Mesenchymal stem cell (in vitro differentiated cells and primary cell): Measurements from ENCODE around the gene CNGA2.

ENCODE experiments used
- DNase-seq: peaks from one replicate; pipeline ENCODE4 v3.0.0-alpha.2; 2013
- H2AFZ ChIP-seq: one replicate; pipeline ENCODE4 v1.6.1; 2013; ENCODE audit warnings: low read depth, mild to moderate bottlenecking, control low read depth, inconsistent platforms, low read length, moderate library complexity
- H2AK5ac ChIP-seq: 2 replicates; pipeline ENCODE4 v1.6.1; 2013; ENCODE audit warnings: low read length, moderate library complexity, mild to moderate bottlenecking, inconsistent platforms; ENCODE audit not compliant: severe bottlenecking
- H2BK120ac ChIP-seq: one replicate; pipeline ENCODE4 v1.6.1; 2013; ENCODE audit warnings: low read depth, mild to moderate bottlenecking, inconsistent platforms, low read length, moderate library complexity
- H2BK12ac ChIP-seq, 2 experiments: one replicate each; pipeline ENCODE4 v1.6.1; 2013; ENCODE audit warnings: inconsistent platforms in 2 of 2, low read length in 2 of 2, mild to moderate bottlenecking in 2 of 2, moderate library complexity in 2 of 2, control low read depth in 1 of 2
- H2BK15ac ChIP-seq: one replicate; pipeline ENCODE4 v1.6.1; 2013; ENCODE audit warnings: mild to moderate bottlenecking, low read depth, inconsistent platforms; ENCODE audit not compliant: poor library complexity, severe bottlenecking
- H2BK5ac ChIP-seq: 2 replicates; pipeline ENCODE4 v1.6.1; 2013; ENCODE audit warnings: low read depth, mild to moderate bottlenecking, low read length, control low read depth, inconsistent platforms; ENCODE audit not compliant: poor library complexity, severe bottlenecking
- H3K14ac ChIP-seq, 2 experiments: one replicate each; pipeline ENCODE4 v1.6.1; 2013; ENCODE audit warnings: inconsistent platforms in 2 of 2, low read length in 2 of 2, control low read depth in 1 of 2, mild to moderate bottlenecking in 1 of 2, moderate library complexity in 1 of 2
- H3K18ac ChIP-seq, 2 experiments: one replicate each; pipeline ENCODE4 v1.6.1; 2013; ENCODE audit warnings: inconsistent platforms in 2 of 2, low read length in 2 of 2, control low read depth in 1 of 2, low read depth in 1 of 2, mild to moderate bottlenecking in 1 of 2
- H3K23ac ChIP-seq, 2 experiments: one replicate each; pipeline ENCODE4 v1.6.1; 2013; ENCODE audit warnings: inconsistent platforms in 2 of 2, low read length in 2 of 2, mild to moderate bottlenecking in 2 of 2, moderate library complexity in 2 of 2, control low read depth in 1 of 2
- H3K27ac ChIP-seq: 2 replicates; pipeline ENCODE4 v1.5.1; 2013; ENCODE audit warnings: mild to moderate bottlenecking, moderate library complexity, low read length, control low read depth, inconsistent platforms; ENCODE audit not compliant: poor library complexity, severe bottlenecking
- H3K27me3 ChIP-seq, 2 experiments: 2 replicates each; pipeline versions ENCODE4 v1.6.1 to v1.7.0; 2013; ENCODE audit warnings: low read length in 2 of 2, mild to moderate bottlenecking in 2 of 2, moderate library complexity in 2 of 2, control low read depth in 1 of 2, inconsistent platforms in 1 of 2; ENCODE audit not compliant: control insufficient read depth in 1 of 2, insufficient read depth in 1 of 2
- H3K36me3 ChIP-seq, 2 experiments: 2 replicates each; pipeline versions ENCODE4 v1.6.1 to v1.7.0; 2013; ENCODE audit warnings: low read length in 2 of 2, control low read depth in 1 of 2, inconsistent platforms in 1 of 2, low read depth in 1 of 2, mild to moderate bottlenecking in 1 of 2; ENCODE audit not compliant: insufficient read depth in 2 of 2, control insufficient read depth in 1 of 2
- H3K4ac ChIP-seq, 2 experiments: one replicate each; pipeline ENCODE4 v1.6.1; 2013; ENCODE audit warnings: inconsistent platforms in 2 of 2, low read length in 2 of 2, mild to moderate bottlenecking in 2 of 2, moderate library complexity in 2 of 2, control low read depth in 1 of 2, low read depth in 1 of 2
- H3K4me1 ChIP-seq: 2 replicates; pipeline ENCODE4 v1.6.1; 2013; ENCODE audit warnings: low read depth, low read length, control low read depth; ENCODE audit not compliant: control insufficient read depth, insufficient read depth
- H3K4me2 ChIP-seq: 2 replicates; pipeline ENCODE4 v1.6.1; 2013; ENCODE audit warnings: low read length, mild to moderate bottlenecking, inconsistent platforms; ENCODE audit not compliant: poor library complexity, severe bottlenecking
- H3K4me3 ChIP-seq, 2 experiments: 2 replicates each; pipeline versions ENCODE4 v1.5.1 to v1.7.0; 2013; ENCODE audit warnings: low read length in 2 of 2, mild to moderate bottlenecking in 2 of 2, control low read depth in 1 of 2, low read depth in 1 of 2; ENCODE audit not compliant: insufficient read depth in 1 of 2
- H3K79me1 ChIP-seq: replicated peaks from 2 replicates; pipeline ENCODE4 v1.6.1; 2013; ENCODE audit warnings: mild to moderate bottlenecking, control low read depth, low read length, inconsistent platforms; ENCODE audit not compliant: poor library complexity, severe bottlenecking
- H3K9ac ChIP-seq: 2 replicates; pipeline ENCODE4 v1.7.0; 2013; ENCODE audit warnings: mild to moderate bottlenecking, low read length, moderate library complexity
- H3K9me3 ChIP-seq: 2 replicates; pipeline ENCODE4 v1.7.0; 2013; ENCODE audit warnings: mild to moderate bottlenecking, low read length; ENCODE audit not compliant: control insufficient read depth
- H4K8ac ChIP-seq: one replicate; pipeline ENCODE4 v1.6.1; 2013; ENCODE audit warnings: inconsistent platforms, mild to moderate bottlenecking, low read length, moderate library complexity
- H4K91ac ChIP-seq: one replicate; pipeline ENCODE4 v1.6.1; 2013; ENCODE audit warnings: mild to moderate bottlenecking, low read length, inconsistent platforms
- WGBS: methylation state at CpG from one replicate; pipeline ENCODE4 v1.1.7; 2013; ENCODE audit warnings: mixed read lengths; 5-methylcytosine and 5-hydroxymethylcytosine counted together

Gene CNGA2

DNA sequence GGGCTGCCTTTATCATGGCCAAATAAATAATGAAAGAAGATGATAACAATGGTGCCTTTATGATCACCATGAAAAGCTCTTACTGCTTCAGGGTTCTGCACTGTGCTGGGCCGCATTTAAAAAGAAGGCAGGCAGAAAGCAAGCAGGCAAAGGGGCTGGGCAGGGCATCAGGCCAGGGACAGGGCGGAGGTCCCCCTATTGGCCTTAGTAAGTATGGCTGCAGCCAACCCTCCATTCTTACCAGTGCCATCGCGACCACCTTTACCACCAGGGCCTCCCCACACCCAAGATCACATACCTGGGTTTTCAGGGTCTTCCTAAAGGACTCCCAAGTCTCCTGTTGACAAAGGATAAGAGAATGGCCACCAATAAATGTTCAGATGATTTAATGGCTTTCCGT, 38.9 kb downstream of the CNGA2 start:
- Histone ChIP-seq H3K9me3 (peaks cover 6% of the 10 kb centered on the region), H2BK15ac (no peak overlapping the region), H3K27me3 (peaks cover 0 to 72% of the 10 kb centered on the region in 2 experiments), H2AFZ (no peak overlapping the region), H3K36me3 (no peaks in the 10 kb centered on the region), H3K18ac (no peak overlapping the region), H3K27ac (no peak overlapping the region), H4K91ac (no peak overlapping the region), H3K4me3 (no peak overlapping the region), H2BK5ac (no peak overlapping the region), H2BK120ac (no peak overlapping the region), H3K9ac (no peak overlapping the region), H4K8ac (no peak overlapping the region), H3K79me1 (no peaks in the 10 kb centered on the region), H3K4me1 (no peaks in the 10 kb centered on the region), H3K23ac (no peak overlapping the region), H2AK5ac (no peak overlapping the region), H3K4ac (no peak overlapping the region), H3K4me2 (no peak overlapping the region), H3K14ac (no peak overlapping the region), H2BK12ac (no peak overlapping the region)
- no peak for DNase-seq
- WGBS, result 51% methylated on average over 5 of the region's 5 CpGs

- Histone ChIP-seq H2BK5ac (no peak overlapping the region), H2AFZ (no peak overlapping the region), H2AK5ac (no peak overlapping the region), H2BK12ac (no peak overlapping the region), H3K23ac (no peak overlapping the region), H3K9ac (no peak overlapping the region), H3K9me3 (peaks cover 5% of the 10 kb centered on the region), H4K8ac (no peak overlapping the region), H3K4me2 (no peak overlapping the region), H2BK15ac (no peak overlapping the region), H3K4me3 (no peak overlapping the region), H4K91ac (no peak overlapping the region), H3K18ac (no peak overlapping the region), H3K27me3 (peaks cover 0 to 74% of the 10 kb centered on the region in 2 experiments), H3K79me1 (no peaks in the 10 kb centered on the region), H3K4ac (no peak overlapping the region), H3K4me1 (no peaks in the 10 kb centered on the region), H3K36me3 (no peaks in the 10 kb centered on the region), H2BK120ac (no peak overlapping the region), H3K27ac (no peak overlapping the region), H3K14ac (no peak overlapping the region)
- WGBS, result 71% methylated on average over 3 of the region's 3 CpGs
- no peak for DNase-seq
These were observed 39.9 kb downstream of the CNGA2 start for GRCh38 chrX:151774421-151774820.

DNA sequence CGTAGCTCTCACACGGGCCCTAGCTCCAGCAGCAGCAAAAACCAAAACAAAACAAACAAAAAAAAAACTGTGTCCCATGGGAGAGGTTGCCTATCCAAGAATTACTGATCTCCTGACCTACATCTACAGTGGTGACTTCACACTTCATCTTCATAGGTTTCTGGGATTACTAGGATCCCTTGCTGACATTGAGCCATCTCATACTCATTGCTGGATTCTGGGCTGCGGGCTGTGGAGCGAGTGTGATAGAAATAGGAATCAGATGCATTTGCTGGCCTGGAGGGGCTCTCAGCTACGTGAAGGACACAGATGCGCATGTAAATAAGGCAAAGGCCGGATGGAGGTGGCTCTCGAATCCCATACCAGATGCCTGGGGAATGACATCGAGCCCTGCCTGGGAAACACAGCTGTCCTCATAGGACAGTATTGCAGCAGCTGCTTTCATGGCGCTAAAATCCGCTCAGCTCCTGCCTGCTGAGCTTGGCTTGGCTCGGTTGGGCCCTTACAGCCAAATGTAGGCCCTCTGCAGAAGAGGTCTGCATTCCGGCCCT, 41.7 kb downstream of the CNGA2 start:
- Histone ChIP-seq H3K4me3 (no peak overlapping the region), H3K4me1 (no peaks in the 10 kb centered on the region), H4K91ac (no peak overlapping the region), H3K27me3 (peaks cover 0 to 85% of the 10 kb centered on the region in 2 experiments), H2AFZ (no peak overlapping the region), H2BK5ac (no peak overlapping the region), H3K23ac (no peak overlapping the region), H3K18ac (no peak overlapping the region), H3K4me2 (no peak overlapping the region), H4K8ac (no peak overlapping the region), H3K9ac (no peak overlapping the region), H3K27ac (no peak overlapping the region), H2BK12ac (no peak overlapping the region), H2AK5ac (no peak overlapping the region), H2BK120ac (no peak overlapping the region), H3K79me1 (no peaks in the 10 kb centered on the region), H3K36me3 (no peaks in the 10 kb centered on the region), H3K14ac (no peak overlapping the region), H3K9me3 (no peaks in the 10 kb centered on the region), H3K4ac (no peak overlapping the region), H2BK15ac (no peak overlapping the region)
- no peak for DNase-seq
- WGBS, result 65% methylated on average over 13 of the region's 13 CpGs

GRCh38 chrX:151776936-151777335, 42.4 kb downstream of the CNGA2 start:
- Histone ChIP-seq H3K23ac (no peak overlapping the region), H2BK120ac (no peak overlapping the region), H2BK15ac (no peak overlapping the region), H3K4ac (no peak overlapping the region), H3K4me1 (no peaks in the 10 kb centered on the region), H3K79me1 (no peaks in the 10 kb centered on the region), H2AK5ac (no peak overlapping the region), H2BK5ac (no peak overlapping the region), H3K27ac (no peak overlapping the region), H3K9me3 (no peaks in the 10 kb centered on the region), H4K8ac (no peak overlapping the region), H3K9ac (no peak overlapping the region), H3K27me3 (peaks cover 0 to 85% of the 10 kb centered on the region in 2 experiments), H3K14ac (no peak overlapping the region), H4K91ac (no peak overlapping the region), H3K36me3 (no peaks in the 10 kb centered on the region), H2BK12ac (no peak overlapping the region), H3K4me3 (no peak overlapping the region), H3K4me2 (no peak overlapping the region), H3K18ac (no peak overlapping the region), H2AFZ (no peak overlapping the region)
- 74% methylated on average over 5 of the region's 5 CpGs for WGBS
- no peak for DNase-seq
